HL-60/S4 (cell line): Measurements from ENCODE around the gene LIPA.
"Not testable (repeated sequence)": the region's sequence is repeated elsewhere in the genome, so short reads cannot be mapped to it uniquely, and the experiment has no call there.

Experiments used
- in situ Hi-C: fragments of 300-500 bp; cut with MboI; formaldehyde crosslinking; loops from 2 replicates; pipeline ENCODE4 v1.14.3; 2022; ENCODE audit warnings: low sequenced_read_pairs

The LIPA gene

DNA sequence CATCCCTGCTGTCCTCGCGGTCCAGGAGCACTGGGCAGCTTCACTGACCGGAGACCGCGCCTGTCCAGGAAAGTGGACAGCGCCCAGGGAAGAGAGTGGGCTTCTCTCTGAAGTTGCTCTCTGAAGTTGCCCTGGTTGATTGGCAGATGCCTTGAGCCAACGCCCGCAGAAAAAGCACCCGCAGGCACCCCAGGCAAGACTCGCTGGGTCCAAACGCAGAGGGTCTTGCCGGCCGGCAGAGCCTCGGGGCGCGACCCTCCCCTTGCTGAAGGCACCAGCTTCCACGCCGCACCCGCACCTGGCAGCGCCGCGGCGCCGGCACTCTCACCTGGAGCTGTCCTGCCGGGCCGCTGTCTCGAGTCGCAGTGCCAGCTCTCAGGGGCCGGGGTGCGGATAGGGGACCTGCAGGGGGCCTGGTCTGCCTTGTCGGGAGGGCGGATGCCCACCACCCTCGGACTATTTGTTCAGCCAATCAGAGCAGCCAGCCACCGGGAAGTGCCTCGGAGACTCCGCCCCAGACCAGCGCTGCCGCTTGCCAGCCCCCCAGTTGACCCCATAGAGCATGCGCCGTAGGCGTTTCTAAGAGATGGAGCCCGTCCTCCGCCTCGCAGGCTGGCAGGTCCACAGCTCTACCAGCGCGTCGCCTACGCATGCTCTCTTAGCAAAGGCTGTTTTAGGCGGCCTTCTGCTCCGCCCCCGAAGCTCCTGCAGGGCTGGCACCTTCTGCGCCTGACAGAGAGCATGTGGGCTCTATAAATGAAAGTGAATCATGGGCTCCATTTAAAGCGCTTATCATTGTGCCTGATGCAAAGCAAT is at the start of gene LIPA:
Gene LIPA (minus strand): TSS at position 367 of the 816 bp plus-strand sequence. CDS start 4,127 bp downstream, outside the sequence.
- in situ Hi-C loops = loop anchor here (10.0 kb wide), 1 partner anchor 313 kb away; no protein-coding TSS in a partner anchor

DNA sequence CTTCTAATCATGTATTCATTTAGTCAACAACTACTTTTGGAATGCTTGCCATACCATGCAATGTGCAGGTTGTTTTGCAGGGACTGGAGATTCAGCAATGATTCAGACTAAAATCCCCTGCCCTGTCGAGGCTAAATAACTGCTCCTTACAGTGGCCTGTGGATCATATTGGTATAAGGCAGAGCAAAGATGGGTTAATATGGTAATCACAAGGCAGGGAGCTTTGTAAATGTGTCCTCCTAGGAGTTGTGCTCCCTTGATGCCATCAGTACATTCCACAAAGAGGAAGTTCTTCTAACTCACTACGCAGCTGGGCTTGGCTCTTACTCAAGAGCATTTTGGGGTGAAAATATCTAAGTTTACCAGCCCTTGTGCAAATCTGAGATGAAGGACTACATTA is 49.7 kb upstream of the LIPA start:
- in situ Hi-C loops = no loop called here

DNA sequence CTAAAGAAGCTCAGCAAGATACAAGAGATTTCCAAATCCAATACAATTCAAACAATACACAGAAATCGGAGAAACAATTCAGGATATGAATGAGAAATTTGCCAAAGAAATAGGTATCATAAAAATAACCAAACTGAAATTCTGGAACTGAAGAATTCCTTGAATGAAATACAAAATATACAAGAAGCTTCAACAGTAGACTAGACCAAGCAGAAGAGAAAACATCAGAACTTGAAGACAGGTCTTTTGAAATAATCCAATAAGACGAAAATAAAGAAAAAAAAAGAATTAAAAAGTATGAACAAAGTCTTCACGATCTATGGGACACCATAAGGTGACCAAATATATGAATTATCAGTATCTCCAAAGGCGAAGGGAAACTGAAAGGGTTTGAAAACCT is 47.5 kb upstream of the LIPA start:
- in situ Hi-C loops = no loop called here

DNA sequence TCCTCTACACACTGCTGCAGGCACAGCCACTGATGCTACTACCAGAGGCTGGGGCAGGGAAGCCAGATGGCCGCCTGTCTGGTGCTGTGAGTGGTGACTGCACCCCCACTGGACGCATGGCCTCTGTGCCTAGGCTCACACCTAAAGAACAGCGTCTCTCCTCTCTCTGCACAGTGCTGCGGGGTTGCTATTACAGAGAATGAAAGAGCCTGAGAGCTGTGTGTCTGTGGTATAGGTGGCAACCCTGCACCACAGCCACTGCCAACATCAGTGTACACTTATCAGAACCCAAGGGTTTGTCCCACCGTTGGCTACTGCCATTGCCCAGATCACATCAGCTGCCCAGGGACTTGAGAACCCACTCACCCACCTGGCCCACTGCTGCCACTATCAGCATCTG is 46.2 kb upstream of the LIPA start:
- in situ Hi-C loops = no loop called here

DNA sequence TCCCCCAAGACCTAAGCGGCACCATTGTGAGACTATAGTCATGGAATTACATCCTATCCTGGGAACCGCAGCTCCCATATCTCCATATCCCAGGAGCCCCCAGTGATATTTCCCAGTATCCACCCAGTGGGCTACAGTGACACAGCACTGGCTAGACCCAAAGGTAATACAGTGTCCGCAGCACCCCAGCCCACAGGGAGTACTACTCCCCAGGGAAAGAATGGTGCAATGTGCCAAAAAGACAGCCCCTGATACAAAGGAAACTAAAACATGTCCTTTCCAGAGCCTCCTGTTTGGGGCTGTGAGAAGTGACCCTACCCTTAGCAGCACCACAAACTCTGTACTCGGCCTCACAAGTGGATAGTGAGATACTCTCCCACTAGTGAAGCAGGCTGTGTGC is 45.8 kb upstream of the LIPA start:
- in situ Hi-C loops = no loop called here

DNA sequence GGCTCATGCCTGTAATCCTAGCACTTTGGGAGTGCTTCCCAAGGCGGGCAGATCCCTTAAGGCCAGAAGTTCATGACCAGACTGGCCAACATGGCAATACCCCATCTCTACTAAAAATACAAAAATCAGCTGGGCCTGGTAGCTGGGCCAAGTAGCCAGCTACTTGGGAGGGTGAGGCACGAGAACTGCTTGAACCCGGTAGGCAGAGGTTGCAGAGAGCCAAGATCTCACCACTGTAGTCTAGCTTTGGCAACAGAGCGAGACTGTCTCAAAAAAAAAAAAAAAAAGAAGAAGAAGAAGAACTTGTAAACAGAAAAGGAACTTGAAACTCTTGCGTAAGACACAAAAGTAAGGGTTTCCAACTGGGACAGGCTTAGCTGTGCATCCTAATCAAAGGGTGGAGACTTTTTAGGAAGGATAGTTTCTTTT is 44.7 kb upstream of the LIPA start:
- in situ Hi-C loops = no loop called here

DNA sequence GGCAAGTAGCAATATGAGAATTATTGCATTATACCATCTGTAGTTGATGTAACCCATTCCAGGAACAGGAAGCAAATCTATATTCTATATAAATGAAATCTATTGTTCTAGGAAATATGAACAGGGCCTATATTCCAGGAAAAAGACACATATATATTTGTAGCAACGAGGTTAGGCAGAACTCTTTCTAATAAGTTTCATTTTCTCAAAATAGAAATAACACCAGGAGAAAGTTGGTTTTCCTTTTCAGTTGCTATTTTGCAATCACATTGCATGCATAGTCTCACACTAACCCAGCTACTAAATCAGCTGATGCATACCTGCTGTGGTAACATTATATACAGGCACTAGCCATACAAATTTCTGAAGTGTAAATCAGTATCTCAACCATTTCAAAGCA is 44.0 kb upstream of the LIPA start:
- in situ Hi-C loops = no loop called here

DNA sequence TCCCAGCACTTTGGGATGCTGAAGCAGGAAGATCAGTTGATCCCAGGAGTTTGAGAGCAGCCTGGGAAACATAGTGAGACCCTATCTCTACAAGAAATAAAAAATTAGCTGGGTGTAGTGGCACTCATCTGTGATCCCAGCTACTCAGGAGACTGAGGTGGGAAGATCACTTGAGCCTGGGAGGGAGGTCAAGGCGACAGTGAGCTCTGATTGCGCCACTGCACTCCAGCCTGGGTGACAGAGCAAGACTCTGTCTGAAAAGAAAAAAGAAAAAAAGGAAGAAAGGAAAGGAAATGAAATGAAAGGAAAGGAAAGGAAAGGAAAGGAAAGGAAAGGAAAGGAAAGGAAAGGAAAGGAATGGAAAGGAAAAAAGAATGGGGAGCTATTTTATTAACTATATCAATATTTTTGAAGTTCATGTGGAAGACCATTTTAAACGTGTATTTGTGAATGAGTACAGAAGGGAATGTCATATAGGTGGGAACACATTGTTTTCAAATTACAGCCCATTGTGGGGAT is 43.2 kb upstream of the LIPA start:
- in situ Hi-C loops = no loop called here

DNA sequence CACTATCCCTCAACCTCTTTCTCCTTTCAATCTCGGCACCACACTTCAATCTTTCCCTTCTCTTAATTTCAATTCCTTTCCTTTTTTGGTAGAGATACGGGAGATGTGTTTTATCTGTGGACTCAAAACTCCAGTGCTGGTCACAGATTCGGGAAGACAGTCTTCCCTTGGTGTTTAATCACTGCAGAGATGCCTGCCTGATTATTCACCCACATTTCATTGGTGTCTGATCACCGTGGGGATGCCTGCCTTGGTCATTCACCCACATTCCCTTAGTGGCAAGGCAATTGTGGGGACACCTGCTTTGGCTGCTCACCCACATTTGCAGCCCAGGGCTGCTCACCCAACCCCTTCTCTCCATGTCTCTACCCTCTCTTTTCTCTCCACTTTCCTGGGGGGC is 33.7 kb upstream of the LIPA start:
- in situ Hi-C loops = not testable (repeated sequence)

DNA sequence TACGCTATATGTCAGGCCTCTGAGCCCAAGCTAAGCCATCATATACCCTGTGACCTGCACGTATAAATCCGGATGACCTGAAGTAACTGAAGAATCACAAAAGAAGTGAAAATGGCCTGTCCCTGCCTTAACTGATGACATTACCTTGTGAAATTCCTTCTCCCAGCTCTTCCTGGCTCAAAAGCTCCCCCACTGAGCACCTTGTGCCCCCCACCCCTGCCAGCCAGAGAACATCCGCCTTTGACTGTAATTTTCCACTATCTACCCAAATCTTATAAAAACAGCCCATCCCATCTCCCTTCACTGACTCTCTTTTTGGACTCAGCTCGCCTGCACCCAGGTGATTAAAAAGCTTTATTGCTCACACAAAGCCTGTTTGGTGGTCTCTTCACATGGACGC is 33.1 kb upstream of the LIPA start:
- in situ Hi-C loops = not testable (repeated sequence)

DNA sequence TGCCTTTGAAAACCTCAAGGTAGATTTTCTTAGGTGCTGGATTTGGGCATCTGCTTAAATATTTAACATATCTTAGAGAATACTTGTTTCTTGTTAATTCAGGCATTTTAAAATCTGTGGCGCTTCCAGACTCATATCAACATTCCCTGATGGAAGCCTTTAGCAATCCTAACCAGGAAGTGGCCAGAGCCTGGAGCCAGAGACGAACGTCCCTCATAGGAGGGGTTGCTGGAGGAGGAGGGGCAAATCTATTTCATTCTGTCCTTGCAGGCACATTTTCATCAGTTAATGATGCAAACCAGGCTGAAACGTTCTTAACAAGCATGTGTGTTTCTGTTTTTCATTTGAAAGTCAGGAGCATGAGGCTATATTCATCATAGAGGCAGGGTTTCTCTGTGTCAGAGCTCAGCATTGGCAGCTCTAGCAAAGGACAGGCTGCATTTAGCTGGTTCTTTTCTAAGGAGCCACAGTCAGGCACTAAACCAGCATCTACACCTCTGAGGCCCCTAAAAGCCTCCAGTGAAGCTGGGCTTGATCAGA is 32.4 kb upstream of the LIPA start:
- in situ Hi-C loops = no loop called here

DNA sequence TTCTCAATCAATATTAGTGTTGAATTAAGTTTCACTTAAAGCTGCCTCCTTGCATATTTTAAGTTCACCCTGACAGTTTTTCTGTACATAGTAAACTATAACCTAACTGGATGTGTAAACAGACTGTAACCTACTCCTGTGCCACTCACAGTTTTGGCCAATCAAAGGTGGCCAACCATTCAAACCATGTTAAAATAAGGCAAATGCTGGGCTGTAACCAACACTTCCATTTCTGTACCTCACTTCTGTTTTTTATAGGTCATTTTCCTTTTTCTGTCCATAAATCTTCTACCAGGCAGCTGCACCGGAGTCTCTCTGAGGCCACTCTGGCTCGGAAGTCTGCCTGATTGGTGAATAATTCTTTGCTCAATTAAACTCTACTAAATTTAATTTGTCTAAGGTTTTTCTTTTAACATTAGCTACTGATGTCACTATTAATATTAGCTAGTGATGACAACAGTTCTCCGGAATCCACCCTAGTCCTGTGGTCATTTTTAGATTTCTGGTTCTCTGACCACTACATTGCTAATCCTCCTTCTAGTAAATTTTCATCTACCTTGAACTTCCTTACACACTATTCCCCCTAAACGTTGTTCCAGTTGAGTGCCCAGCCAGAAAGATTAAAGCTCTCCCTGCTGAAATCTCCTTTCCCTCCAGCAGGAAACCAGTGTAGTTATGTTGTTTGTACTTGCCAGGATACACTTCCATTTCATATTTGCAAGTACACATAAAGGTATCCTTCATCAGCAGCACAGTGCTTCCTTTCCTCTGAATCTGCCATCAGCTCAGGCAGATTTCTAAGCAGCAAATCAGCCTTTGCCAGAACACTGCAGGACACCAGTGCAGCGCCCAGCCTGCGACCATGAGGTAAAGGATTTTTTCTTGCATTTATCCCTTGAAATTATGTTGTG is 31.7 kb upstream of the LIPA start:
- in situ Hi-C loops = no loop called here

DNA sequence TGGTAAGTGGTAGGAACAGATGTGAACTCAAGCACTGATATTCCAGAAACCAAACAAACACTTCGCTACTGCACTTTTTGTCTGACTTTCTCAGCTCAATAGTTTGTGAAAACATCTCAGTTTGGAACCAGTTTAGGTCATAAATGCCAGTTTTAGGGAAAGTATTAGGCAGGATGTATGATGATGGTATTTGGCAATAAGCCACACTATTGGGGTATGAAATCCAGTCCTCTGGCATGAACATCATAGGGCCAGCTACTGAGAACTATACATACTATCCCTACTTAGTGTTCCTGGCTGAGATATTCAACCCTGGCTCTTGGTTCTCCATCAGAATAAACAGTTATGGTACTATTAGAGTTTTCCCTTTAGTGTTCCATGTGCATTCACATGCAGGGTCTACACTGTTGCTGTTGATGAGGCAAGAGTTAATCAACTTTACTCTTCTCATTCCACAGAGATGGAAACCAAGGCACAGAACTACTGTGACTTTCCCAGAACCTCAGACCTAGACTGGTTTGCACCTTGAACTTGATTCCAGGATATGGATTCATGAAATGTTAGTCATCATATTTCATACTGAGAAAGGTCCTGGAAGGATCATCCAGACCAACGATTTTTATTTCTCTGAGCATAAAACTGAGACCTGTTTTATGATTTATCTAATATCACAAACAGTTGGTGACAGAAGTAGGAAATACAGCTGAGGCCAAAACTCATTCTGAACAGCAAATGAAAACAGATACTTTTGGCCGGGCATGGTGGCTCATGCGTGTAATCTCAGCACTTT is 30.2 kb upstream of the LIPA start:
- in situ Hi-C loops = no loop called here

DNA sequence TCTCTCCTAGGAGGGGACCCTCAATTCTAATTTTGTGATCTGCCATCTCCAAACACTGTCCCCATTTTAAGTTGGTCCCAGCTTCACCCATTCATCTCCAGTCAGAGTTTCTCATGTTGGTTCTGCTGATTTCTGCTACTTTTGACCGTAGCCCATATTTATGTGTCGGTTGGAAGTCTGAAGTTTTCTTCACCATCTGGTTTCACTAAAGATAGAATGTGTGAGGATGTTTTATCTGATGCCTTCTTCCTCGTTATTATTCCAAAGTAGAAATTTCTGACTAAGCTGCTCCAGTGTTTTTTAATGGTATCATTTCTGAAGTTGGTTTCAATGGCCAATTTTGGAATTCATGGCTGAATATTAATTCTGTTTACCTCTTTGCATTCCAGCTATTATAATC is 28.9 kb upstream of the LIPA start:
- in situ Hi-C loops = no loop called here

DNA sequence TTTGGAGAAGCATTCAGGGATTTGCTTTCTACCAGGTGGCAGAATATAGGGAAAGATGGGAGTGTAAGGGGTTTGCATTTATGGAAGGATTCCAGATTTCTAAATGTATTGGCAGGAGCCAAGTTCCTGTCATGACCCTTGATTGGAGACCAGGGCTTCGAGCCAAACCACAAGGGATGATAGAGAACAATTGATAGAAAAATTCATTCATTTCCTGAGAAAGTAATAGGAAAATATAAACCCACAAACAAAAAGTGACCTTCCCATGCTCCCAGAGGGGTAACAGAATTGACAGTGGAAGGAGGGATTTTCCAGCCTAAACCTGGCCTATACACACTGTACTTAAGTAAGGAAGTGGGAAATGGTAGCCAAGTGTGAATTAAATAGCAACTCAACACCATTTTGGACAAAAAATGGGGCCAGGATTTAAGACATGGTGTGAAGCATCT is 27.9 kb upstream of the LIPA start:
- in situ Hi-C loops = no loop called here

DNA sequence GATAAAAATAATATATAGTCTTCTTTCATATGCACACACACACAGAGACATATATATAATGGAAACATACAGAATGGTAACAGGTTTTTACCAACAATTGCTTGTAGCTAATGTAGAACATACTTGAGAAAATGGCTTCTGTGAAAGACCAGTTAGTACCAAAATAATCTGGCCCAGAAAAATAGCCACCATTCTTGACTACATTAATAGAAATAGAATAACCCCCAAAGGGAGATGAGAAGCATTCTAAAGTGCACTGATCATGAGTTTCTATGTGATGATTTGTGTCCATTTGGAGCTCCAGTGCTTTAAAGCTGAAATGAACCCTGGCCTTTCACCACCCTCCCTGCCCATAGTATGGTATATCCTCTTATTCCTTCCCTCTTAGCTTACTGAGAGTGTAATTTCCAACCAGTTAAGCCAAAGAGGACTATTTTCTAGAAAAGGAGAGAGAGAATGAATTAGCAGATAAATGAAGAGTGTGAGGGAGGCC is 27.4 kb upstream of the LIPA start:
- in situ Hi-C loops = no loop called here

DNA sequence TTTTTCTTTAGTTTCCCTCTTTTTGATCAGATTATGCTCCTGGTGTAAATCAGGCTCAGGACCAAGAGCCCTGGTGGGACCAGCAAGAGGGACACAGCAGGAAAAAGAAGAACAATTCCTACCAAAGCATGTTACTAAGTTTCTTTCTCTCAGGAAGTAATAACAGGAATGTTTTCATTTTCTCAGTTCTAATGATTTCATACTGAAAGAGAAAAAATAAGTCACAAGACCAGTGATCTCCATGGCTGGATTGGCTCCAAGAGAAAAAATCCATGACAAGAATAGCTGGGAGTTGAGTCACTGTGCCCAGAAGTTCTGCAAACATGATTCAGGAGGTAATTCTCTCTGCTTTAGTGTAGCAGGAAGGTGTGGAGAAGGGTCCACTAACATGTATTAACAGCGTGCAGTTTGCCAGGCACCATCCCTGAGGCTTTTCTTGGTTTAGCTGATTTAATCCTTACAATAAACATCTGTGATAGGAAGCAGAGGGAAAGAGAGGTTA is 26.5 kb upstream of the LIPA start:
- in situ Hi-C loops = no loop called here

DNA sequence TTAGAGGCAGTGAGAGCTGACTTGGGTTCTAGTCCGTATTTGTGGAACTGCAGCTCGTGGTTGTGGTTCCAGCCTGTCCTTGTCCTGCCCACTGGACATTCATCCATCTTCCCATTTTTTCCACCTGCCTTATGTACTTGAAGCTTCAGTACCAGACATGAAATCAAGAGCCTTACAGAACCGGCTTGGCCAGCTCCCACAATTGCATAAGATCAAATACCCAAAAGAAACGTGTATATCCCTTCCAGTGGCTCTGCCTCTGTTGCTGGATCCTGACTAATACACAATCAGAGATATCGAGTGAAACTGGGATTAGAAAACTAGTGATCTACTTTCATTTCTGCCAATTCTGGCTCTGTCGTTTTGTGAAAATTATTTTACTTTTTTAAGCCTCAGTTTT is 23.8 kb upstream of the LIPA start:
- in situ Hi-C loops = no loop called here

DNA sequence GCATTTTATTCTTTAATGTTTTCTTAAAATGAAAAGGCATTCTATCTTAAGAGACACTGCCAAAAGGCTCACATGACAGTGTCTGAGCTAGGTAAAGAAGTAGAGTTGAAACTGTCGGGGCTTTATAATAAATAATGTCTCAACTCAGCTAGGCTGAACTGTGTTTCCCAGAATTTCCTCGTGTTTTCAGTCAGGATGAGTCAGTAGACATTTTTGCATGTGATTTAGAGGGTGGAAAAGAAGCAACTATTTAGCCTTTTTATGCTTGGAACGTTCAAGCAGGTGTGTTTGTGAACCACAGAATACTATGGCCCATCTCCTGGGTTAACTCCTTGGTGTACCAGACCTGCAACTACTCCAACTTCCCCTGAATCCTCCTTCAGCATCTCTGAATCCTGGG is 23.4 kb upstream of the LIPA start:
- in situ Hi-C loops = no loop called here

DNA sequence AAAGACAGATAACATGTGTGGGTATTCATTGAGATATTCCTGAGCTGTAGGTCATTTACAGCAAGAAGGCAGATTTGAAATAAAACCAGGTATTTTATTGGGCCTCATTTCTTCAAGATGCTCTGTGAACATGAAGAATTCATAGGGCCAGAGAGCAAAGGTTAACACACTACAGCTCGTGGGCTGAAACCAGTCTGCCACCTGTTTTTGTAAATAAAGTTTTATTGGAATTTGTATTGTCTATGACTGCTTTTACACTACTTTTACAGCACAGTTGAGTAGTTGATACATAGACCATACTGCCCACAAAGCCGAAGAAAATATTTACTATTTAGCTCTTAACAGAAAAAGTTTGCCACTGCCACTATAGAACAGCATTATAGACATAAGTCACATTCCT is 22.1 kb upstream of the LIPA start:
- in situ Hi-C loops = no loop called here
